Anterior cingulate cortex (tissue), 58 donors: Measurements from ENCODE around the gene STK25.

Experiments used
- DNase-seq, 58 donors: peaks; one replicate each; lab custom pipeline; 2025; lab: John Stamatoyannopoulos, UW

Gene STK25

DNA sequence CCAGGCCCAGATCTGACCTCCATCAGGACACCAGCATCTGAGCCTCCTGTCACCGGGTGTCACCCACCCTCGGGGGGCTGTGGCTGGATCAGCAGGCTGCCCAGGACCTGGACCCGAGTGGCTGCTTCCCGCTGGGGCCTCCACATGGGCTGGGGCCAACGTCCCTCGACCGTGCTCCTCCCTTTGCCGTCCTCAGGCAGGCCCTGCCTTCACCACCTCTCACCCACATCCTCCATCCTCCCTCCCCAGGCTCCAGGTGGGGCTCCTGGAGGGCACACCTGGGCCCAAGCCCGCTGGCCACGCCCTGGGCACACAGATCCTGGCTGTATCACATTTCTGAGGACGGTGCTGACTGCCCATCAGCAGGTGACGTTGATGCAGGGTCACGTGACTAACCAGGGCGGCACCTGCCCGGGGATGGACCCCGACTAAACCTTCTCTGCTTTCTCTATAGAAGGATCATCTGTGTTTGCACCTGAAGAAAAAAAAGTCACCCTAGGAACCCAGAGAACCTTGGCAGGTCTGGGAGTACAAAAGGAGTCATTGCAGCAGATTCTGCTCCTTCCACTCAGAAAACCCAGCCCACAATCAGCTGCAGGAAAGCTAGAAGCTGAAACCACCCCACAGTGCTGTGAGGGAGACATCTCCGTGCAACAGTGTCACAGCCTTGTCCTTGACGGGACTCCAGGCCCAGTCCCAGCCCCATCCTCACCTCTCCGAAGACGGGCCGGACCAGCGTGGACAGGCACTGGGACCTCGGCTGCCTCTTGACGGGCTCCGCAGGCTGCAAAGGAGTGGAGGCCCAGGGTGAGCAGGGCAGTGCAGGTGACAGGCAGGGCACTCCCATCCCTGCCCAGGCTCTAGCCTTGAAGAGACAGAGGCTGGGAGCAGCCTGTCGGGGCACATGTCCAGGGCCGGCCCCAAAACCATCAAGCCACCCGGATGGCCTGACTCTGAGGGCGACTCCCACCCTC is 11.2 kb downstream of the STK25 start:
- no peak for DNase-seq

DNA sequence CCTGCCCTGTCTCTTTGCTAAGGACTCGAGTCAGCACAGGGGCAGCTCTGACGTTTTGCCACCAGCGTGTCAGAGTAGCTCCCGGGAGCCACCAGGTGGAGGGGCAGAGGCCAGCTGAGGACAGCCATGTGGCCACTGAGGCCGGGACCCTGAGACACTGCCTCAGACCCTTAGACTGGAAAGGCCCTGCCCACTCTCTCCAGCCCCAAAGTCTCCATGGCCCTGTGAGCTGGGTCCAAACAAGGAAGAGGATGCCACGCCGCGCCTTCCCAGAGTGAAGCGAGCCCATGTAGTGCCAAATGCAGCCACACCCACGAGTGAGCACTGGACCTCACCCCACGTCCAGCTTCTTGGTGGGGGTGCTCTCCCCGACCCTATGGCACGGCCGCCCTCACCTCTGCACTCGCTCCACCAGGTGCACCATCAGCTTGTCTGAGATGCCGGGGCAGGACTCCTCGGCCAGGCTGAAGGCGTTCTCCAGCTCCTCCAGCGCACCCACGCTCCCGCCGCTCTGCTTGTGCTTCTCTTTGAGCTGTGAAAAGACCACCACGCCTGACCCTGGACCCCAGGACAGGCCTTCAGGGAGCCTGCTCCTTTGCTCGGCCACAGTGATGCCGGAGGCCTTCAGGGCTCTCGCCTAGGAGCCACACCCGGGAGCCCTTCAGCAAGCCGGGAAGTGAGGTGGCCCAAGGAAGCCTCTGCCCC is 12.2 kb downstream of the STK25 start:
- DNase-seq: no peak

DNA sequence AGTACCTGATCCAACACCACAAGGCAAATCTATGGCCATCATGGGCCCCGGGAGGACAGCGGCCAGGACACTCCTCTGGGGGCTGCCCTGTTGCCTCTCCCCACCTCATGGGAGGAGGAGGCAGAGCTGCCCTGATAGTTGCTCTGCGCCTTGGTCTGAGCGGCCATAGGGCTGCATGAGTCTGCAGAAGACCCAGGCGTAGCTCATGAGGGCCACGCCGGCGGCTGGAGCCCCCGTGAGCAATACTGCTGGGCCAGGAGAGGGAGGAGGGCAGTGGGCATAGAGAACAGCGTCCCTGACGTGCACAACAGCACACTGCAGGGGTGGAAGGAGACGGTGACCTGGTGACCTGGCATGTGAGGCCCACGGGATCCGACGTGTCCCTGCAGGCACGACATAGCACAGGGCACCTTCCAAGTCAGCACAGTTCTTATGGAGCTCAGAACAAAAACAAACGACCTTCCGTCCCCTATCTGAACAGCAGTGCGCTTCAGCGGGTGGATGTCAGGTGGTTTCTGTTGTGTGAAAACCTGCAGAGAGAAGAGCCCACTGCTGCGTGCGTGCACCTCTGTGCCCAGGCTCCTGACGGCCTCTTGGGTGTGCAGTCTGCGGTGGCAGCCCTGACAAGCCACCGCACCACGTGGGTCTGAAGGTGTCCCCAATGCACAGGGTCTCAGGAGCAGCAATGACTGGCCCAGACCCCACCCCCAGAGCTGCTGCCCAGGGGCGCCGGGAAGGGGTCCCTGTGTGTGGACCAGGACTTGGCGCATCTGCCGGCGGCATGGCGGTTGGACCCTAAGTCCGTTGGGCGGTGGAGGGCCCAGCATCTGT is 13.0 kb downstream of the STK25 start:
- no peak for DNase-seq

DNA sequence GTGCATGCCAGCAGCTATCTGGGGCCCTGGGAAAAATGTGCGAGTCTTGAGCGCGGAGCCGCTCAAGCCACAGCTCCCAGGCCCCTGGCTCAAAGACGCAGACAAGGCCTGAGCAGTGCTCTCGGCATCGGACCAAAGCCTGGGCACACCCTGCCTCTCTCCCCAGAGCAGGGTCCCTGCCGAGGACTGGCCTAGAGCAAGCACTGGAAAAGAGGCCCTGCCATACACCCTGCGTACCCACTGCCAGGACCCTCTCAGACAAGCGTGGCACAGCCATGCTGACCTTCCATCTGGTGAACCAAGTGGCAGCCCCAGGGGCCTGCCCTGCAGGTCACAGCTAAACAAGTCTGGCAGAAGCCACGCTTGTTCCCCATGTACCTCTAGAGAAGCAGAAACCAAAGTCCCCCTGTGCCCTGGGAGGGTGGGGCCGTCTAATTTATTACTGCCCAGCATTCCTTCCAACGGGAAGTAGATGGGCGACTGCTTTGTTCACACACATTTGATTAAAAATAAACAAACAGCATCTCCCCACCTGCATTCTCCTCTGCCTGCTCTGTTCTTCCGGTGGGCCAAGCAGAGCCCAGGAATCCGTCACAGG is 14.0 kb downstream of the STK25 start:
- DNase-seq: no peak

DNA sequence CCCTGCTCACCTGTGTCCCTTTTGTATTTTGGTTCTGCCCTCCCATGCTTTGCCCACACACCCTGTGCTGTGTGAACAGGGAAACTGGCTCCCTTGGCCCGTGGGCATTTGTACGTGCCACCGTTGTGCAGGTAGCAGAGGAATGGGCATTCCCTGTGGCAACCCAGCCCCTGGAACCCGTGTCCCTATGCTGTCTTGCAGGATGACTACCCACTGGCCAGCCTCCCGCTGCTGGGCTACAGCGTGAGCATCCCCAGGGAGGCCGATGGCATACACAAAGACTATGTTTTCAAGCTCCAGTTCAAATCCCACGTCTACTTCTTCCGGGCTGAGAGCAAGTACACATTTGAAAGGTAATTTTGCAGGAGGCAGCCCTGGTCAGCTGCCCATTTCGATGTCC is 15.3 kb downstream of the STK25 start:
- DNase-seq: no peak

DNA sequence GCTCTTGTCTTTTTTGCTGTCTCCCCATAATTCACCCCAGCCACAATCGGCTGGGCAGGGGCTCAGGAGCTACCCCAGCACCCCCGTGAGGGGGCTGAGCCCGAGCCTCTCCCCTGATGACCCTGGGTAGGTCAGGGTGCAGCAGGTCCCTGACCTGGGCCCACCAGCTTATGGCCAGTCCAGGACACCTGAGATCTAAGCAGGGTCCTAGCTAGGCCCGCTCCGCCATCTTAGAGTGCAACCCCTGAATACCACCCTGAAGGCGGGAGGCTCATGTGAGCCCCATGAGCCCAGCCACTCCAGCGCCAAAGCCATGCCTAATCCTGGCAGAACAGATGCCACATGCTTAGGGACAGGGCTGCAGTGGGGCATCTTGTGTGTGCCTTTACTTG is 16.2 kb downstream of the STK25 start:
- no peak for DNase-seq

DNA sequence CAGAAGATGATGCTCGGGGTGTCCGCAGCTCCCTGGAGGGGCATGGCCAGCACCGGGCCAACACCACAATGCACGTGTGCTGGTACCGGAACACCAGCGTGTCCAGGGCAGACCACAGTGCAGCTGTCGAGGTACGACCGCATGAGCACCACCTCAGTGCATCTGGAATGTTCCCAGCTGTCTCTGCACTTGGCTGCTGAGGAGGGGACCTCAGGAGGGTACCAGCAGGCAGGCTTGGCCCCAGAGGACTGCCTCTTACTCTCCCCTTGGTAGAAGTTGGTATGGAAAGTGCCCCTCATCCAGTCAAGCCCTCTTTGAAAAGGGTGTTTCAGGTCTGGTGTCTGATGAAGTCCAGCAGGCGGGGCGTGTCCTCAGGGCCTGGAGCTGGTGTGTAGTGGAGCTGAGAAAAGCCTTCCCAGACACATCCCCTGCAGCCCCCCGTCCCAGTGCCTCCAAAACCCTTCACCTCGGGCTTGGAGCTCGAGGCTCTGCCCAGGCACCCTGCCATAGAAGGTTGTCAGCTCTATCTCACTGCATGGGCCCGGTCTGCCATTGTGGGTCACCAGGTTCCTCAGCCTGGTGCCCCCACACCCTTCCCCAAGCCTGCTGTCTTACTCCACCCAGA is 16.7 kb downstream of the STK25 start:
- DNase-seq: no peak

DNA sequence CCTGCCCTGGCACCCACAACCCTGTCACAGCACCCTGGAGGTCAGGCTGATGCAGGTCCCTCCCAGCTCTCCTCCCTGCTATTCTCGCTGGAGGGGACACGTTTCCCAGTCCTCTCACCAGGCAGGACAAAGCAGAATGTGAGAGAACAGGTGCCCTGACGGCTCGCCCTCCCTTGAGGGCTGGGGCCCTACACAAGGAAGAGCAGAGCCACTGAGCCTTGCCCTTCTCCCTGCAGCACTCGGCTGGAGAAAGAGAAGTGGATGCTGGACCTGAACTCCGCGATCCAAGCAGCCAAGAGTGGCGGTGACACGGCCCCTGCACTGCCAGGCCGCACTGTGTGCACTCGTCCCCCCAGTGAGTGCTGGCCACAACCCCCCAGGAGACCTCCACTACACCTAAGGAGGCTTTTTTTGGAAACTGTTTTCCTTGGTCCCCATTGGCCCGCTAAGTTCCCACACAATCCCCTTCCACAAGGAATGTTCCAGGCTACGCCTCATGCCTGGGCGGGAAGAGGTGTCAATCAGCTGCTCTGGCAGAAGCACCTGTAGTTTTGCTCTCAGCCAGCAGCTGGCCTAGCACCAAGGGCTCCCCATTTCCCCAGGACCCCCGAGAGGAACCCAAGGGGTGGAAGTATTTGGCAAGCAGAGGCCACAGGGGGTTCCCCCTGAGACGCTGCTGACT is 17.4 kb downstream of the STK25 start:
- peak in 2 of 58 donors; percentile 26 to 33 for DNase-seq

DNA sequence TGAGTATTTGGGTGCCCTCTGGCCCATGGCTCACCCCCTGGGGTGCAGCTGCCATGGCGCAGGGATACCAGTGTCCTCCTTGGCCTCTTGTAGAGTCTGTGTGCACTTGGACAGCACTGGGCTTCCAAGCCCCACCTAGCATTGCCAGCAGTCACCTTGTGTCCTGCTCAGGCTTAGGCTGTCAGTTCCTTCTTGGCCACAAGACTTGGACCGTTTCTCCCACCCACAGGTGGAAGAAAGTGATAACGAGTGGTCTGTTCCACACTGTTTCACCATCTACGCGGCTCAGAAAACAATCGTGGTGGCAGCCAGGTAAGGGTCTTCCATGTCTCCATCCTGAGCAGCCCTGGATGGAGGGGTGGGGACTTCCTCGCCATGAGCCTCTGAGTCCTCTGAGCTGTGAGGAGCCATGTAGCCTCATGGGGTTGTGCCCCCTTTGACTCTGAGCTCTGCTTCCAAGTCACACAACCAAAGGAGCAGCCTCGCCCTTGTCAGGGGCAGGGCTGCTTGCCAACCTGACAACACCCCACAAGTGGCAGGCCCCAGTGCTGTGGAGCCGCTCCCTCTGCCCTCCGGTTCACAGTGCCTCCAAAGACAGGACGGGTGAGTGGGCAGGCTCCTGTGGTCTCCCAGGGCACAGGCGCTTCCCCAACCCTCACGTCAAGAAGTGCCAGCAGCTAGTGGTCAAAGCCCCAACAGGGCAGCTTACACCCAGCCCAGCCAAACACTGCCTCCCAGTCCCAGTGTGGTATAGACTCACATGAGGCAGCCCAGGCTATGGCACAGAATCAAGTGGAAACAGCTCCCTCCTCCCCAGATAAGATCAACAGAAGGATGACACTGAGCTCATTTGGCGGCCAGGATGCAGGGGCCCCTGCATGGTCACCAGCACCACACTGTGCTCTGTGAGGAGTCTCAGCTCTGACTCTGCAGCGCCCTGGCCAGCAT is 18.4 kb downstream of the STK25 start:
- DNase-seq: no peak

DNA sequence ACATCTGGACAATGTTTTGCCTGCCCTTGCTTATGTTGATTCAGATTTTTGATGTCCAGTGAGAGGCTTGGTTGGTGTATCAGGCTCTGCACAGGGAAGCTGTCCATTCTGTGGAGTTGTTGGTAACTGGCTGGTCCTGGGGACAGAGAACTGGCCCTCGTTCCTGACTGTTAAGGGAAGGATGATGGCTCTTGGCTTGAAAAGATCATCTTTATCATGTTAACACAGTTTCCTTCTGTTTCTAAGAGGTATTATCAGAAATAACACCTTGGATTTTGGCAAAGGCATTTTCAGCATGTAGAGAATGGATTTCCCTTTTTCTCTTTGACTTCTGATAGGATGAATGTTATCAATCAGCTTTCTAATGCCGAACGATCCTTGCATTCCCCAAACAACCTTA is 19.3 kb downstream of the STK25 start:
- no peak for DNase-seq

DNA sequence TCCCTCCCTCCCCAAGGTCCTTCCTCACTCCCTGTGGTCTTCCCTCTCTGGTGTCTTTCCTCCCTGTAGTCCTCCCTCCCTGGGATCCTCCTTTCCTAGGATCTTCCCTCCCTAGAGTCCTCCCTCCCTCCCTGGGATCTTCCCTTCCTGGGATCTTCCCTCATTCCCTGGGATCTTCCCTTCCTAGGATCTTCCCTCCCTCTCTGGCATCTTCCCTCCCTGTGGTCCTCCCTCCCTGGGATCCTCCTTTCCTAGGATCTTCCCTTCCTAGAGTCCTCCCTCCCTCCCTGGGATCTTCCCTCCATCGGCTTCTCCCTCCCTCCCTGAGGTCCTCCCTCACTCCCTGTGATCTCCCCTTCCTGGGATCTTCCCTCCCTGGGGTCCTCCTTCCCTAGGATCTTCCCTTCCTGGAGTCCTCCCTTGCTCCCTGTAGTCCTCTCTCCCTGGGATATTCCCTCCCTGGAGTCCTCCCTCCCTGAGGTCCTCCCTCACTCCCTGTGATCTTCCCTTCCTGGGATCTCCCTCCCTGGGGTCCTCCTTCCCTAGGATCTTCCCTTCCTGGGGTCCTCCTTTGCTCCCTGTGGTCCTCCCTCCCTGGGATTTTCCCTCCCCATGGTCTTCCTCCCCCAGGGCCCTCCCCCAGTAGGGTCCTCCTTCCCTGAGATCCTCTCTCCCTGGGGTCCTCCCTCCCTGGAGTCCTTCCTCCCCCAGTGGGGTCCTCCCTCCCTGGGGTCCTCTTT is 23.0 kb downstream of the STK25 start:
- no peak for DNase-seq

DNA sequence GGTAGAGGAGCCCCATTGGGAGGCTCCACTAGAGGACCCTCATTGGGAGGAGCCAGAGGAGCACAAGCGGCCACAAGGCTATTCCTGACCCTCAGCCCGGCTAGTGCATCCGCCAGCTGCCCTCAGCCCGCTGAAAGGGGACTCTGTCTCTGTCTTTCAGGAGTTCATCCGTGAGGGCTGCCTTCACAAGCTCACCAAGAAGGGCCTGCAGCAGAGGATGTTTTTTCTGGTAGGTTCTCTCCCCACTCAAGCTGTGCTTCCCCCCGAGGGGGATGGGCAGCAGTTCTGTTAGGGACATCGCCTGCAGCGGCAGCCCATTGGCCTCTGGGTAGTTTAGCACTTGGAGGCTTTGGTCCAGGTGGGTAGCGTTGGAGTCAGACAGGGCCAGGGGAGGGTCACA is 25.1 kb downstream of the STK25 start:
- no peak for DNase-seq

DNA sequence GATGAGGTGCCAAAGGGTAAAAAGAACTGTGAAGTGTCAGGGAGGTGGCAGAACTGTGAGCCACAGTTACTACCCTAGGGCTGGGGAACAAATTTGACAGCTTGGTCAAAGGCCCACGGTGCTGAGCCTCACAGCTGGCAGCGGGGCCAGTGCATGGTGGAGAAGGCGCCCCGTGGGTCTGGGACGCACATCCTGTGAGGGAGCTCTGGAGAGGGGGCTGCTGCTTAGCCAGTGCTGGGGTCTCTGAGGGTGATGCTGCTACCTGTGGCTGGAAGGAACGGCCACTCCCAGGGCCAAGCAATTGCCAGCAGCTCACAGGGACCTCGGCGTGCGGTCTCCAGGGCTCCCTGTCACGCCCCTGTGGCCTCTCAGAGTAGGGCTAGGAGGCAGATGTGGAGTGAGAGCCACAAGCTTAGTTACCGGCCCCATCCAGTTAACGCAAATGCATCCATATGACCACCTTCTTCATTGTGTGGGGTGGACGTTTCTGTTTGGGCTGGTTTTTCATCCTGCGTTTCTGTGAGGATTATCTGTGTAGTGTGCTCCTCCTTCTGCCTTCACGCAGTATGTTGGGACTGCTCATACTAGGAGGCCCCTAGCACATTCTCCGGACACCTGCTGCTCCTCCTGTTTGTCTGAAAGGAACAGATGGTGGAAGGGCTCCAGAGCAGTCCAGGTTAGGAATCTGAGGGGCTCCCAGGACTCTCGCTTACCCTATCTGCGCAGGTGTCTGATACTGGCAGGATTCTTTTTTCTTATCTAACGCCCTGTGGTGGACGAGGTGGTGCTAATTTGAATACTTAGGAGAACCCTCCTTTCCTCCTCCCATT is 26.0 kb downstream of the STK25 start:
- DNase-seq: no peak

DNA sequence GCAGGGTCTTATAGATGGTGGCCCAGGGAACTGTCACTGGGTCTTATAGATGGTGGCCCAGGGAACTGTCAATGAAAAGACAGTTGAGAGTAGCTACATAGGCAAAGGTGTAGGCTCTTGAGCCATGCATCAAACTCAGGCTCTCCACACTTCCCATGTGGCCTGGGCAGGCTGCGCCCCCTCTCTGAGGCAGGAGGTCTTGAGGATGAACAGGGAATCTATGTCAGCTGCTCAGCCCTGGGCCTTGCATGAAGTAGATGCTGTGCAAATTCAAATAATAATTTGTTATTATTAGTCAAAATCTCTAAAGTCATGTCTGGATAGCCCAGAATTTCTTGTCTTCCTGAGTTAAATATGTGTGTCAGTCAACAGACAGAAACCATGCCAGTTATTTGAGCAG is 26.7 kb downstream of the STK25 start:
- no peak for DNase-seq

DNA sequence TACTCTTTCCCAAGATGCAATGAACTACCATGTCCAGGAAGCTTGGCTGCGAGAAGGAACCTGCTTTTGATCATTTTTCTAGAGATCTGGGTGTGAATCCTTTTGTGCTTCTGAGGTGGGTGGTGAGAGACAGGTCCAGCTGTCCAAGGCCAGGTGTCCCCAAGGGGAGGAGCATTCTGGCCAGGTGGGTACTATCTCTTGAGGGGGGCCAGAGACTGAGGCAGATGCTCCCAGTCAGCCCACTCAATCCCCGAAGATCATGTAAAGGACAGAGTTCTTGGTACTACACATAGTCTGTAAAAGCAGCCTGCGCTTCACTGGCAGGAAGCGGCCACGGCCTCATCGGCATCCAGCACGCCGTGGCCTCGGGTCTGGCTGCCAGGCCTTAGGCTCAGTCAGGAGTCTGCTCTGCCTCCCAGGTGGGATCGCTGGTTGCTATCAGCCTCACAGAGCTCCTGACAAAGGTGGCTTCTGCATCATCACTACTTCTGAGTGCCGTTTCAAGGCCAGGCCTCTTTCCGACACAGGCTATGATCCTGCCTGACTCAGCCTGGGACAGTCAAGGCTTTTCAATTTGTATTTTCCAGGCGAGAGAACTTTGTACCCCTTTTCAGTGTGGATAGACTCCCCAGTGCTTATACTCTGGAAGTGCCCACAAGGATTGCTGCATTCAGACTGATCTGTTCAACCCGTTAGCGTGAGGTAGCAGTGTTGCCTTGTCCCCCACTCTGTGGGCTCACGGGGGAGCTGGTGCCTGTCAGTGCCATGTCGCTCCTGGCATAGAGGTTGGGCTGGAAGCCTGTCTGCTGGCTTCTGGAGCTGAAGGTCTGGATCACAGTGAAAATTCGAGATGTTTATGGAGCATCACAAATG is 29.1 kb downstream of the STK25 start:
- DNase-seq: peak in 1 of 58 donors; percentile 9

DNA sequence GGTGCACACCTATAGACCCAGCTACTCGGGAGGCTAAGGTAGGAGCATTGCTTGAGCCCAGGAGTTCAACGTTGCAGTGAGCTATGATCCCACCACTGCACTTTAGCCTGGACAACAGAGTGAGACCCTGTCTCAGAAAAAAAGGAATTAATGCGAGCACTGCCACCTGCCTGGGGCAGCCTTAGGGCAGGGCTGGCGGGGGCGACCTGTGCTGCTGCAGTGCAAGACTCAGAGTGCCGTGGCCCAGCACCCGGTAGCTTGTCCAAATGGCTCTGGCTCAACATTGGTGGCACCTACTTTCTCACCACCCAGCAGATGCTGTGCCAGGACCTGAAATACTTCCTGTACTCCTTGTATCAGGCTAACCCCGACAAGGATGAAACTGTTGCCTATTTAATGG is 30.2 kb downstream of the STK25 start:
- DNase-seq: no peak
